BLaER1 (cell line): ENCODE data around the gene ROR1.
"Not testable (repeated sequence)": the region's sequence is repeated elsewhere in the genome, so short reads cannot be mapped to it uniquely, and the experiment has no call there.

Source experiments
- H3K27ac ChIP-seq: shearing (Covaris generic); formaldehyde crosslinking; 2 replicates; pipeline ENCODE4 v1.8.1; 2022
- H3K27me3 ChIP-seq: shearing (Covaris generic); formaldehyde crosslinking; 2 replicates; pipeline ENCODE4 v1.8.1; 2022
- H3K36me3 ChIP-seq: shearing (Covaris generic); formaldehyde crosslinking; 2 replicates; pipeline ENCODE4 v1.8.1; 2022
- H3K4me1 ChIP-seq: shearing (Covaris generic); formaldehyde crosslinking; 2 replicates; pipeline ENCODE4 v1.8.1; 2022
- H3K4me2 ChIP-seq: shearing (Covaris generic); formaldehyde crosslinking; 2 replicates; pipeline ENCODE4 v1.8.1; 2022
- H3K4me3 ChIP-seq: shearing (Covaris generic); formaldehyde crosslinking; 2 replicates; pipeline ENCODE4 v1.8.1; 2022
- H3K9ac ChIP-seq: shearing (Covaris generic); formaldehyde crosslinking; 2 replicates; pipeline ENCODE4 v1.8.1; 2022
- H3K9me3 ChIP-seq: shearing (Covaris generic); formaldehyde crosslinking; 2 replicates; pipeline ENCODE4 v1.8.1; 2022
- H4K20me1 ChIP-seq: shearing (Covaris generic); formaldehyde crosslinking; 2 replicates; pipeline ENCODE4 v1.8.1; 2022
- Cebpa-rat ChIP-seq: shearing (Covaris generic); IDR thresholded peaks from 2 replicates; pipeline ENCODE4 v1.8.1; 2022

Gene ROR1

DNA sequence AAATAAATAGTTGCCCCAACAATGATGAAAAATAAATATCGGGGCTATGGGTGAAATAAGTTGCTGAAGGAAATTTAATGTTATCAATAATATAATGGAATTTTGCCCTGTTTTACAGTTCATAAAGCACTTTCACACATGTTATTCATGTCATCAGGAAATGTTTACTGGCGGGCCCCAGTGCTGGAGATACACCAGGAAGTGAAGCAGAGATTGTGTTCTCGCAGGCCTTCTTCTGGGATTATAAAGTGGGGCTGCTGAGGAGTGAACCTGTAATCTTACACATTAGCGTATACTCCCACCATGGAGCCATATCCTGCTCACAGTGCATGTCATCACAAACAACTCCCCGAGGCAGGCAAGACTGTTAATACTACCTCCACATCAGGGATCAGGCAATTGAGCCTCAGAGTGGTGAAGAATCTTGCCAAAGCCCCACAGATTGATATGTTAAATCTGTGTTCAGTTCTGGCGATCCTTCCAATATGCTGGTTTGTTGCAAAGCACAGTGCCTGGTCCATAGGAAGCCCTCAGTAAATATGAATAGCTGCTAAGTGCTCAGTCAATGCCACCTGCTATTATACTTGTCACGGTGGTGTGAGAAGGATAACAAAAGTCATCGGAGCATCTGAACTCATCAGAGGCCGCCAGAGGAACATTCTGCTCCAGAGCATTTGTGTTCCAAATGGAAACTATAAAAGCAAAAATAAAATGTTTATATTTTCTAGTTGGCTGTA lies 325.2 kb downstream of the ROR1 start:
- Histone ChIP-seq H4K20me1 (peaks cover 6% of the 10 kb centered on the region; the same call in 1 of the 2 replicates), H3K27ac (no peak overlapping the region), H3K4me3 (no peak overlapping the region), H3K27me3 (no peaks in the 10 kb centered on the region), H3K4me1 (peaks cover 5% of the 10 kb centered on the region; the same call in 1 of the 2 replicates), H3K4me2 (no peak overlapping the region), H3K9me3 (no peaks in the 10 kb centered on the region), H3K9ac (no peak overlapping the region), H3K36me3 (no peaks in the 10 kb centered on the region)
- no peak for TF ChIP-seq Cebpa-rat

DNA sequence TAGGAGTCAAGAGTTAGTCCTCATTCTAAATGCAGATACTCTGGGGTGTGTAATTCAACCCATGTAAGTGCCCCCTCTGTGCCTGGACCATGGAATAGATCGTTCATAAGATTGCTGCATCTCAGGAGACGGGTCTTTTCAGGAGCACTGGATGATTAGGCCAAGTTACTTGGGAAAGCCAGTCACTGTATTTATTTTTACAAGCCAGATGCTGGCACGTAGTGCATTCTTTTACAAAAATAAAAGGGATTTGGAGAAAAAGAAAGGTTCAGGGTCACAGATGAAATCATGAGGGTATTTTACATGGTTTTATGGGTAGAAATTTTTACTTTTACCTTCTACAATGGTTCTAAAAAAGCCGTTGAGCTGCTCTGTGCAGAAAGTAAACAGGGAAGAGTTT lies 327.0 kb downstream of the ROR1 start:
- H3K27ac ChIP-seq: no peak overlapping the region
- TF ChIP-seq Cebpa-rat: no peak

GRCh38 chr1:64104585-64104984 lies 330.8 kb downstream of the ROR1 start:
- H3K4me1 ChIP-seq, H3K4me3 ChIP-seq, H3K27me3 ChIP-seq, H4K20me1 ChIP-seq, H3K27ac ChIP-seq, H3K4me2 ChIP-seq, H3K9me3 ChIP-seq, H3K36me3 ChIP-seq, H3K9ac ChIP-seq: not testable (repeated sequence)

More for the DNA sequence above, 327.0 kb downstream of the ROR1 start:
- no peaks in the 10 kb centered on the region for H3K27me3 ChIP-seq
- H3K4me3 ChIP-seq: no peak overlapping the region
- no peaks in the 10 kb centered on the region for H3K36me3 ChIP-seq
- H3K9me3 ChIP-seq: no peaks in the 10 kb centered on the region
- H3K9ac ChIP-seq: no peak overlapping the region
- no peak overlapping the region for H3K4me2 ChIP-seq
- peaks cover 5% of the 10 kb centered on the region; the same call in 1 of the 2 replicates for H3K4me1 ChIP-seq
- H4K20me1 ChIP-seq: peaks cover 6% of the 10 kb centered on the region; the same call in 1 of the 2 replicates

DNA sequence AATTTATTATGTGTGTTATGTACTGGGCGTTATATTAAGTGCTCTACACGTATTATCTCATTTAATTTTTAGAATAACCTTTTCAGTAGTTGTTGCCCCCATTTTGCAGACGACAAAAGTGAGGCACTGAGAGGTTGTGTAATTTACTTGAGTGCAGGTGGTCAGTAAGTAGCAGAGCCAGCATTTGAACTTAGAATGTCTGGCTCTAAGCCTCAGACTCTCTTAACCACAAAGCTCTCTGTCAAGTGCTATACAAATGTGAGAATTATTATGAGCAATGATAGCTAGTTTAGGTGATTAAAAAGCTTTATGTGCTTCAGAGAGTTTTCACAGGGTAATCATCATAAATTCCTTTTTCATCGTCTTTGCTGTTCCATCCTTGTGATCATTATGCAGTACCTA lies 333.3 kb downstream of the ROR1 start:
- TF ChIP-seq Cebpa-rat: no peak

GRCh38 chr1:64107632-64108031 lies 333.8 kb downstream of the ROR1 start:
- no peak overlapping the region for H3K9ac ChIP-seq
- peaks cover 4% of the 10 kb centered on the region; the same call in 1 of the 2 replicates for H3K4me1 ChIP-seq
- no peaks in the 10 kb centered on the region for H3K27me3 ChIP-seq
- H3K9me3 ChIP-seq: no peaks in the 10 kb centered on the region
- H3K4me2 ChIP-seq: no peak overlapping the region
- no peak overlapping the region for H3K27ac ChIP-seq
- H4K20me1 ChIP-seq: peaks cover 1% of the 10 kb centered on the region; the same call in 1 of the 2 replicates
- no peak overlapping the region for H3K4me3 ChIP-seq
- no peaks in the 10 kb centered on the region for H3K36me3 ChIP-seq
- no peak for TF ChIP-seq Cebpa-rat

More for the DNA sequence above, 333.3 kb downstream of the ROR1 start:
- no peak overlapping the region for H3K27ac ChIP-seq
- H4K20me1 ChIP-seq: peaks cover 6% of the 10 kb centered on the region; the same call in 1 of the 2 replicates
- H3K36me3 ChIP-seq: no peaks in the 10 kb centered on the region
- H3K4me2 ChIP-seq: no peak overlapping the region
- peaks cover 5% of the 10 kb centered on the region; the same call in 1 of the 2 replicates for H3K4me1 ChIP-seq
- H3K9me3 ChIP-seq: no peaks in the 10 kb centered on the region
- H3K4me3 ChIP-seq: no peak overlapping the region
- no peak overlapping the region for H3K9ac ChIP-seq
- no peaks in the 10 kb centered on the region for H3K27me3 ChIP-seq

- no peak for TF ChIP-seq Cebpa-rat
- no peak overlapping the region for H3K4me3 ChIP-seq
- no peaks in the 10 kb centered on the region for H3K27me3 ChIP-seq
- no peak overlapping the region for H3K27ac ChIP-seq
- no peaks in the 10 kb centered on the region for H3K36me3 ChIP-seq
- H3K9me3 ChIP-seq: no peaks in the 10 kb centered on the region
- no peak overlapping the region for H3K4me2 ChIP-seq
- H4K20me1 ChIP-seq: no peaks in the 10 kb centered on the region
- no peaks in the 10 kb centered on the region for H3K4me1 ChIP-seq
- H3K9ac ChIP-seq: no peak overlapping the region
Measured at GRCh38 chr1:64110924-64111777, 337.3 kb downstream of the ROR1 start.

DNA sequence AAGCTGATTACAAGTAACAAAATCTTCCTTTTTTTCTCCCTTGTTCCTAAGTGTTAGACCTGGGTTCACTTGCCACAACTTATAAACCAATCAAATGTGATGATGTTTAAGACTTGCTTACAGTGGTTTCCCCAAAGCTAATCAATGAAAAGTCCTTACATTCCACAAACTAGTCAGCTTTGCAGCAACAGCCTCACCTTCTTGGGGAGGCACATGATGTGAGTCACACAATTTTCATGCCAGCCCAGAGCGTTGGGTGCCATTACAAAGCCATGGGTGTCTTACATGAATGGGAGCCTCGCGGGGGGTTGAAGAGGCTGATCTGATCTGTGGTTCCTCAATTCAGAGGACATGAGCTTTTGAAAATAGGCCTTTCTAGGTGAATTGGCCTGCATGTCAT lies 338.0 kb downstream of the ROR1 start:
- Histone ChIP-seq H3K9me3 (no peaks in the 10 kb centered on the region), H3K9ac (no peak overlapping the region), H3K27me3 (no peaks in the 10 kb centered on the region), H3K27ac (no peak overlapping the region), H3K36me3 (no peaks in the 10 kb centered on the region), H3K4me1 (no peaks in the 10 kb centered on the region), H4K20me1 (no peaks in the 10 kb centered on the region), H3K4me2 (no peak overlapping the region), H3K4me3 (no peak overlapping the region)
- no peak for TF ChIP-seq Cebpa-rat

- Histone ChIP-seq H3K36me3 (no peaks in the 10 kb centered on the region), H3K27ac (no peak overlapping the region), H3K9ac (no peak overlapping the region), H3K27me3 (no peaks in the 10 kb centered on the region), H3K4me2 (no peak overlapping the region), H3K9me3 (no peaks in the 10 kb centered on the region), H3K4me1 (no peaks in the 10 kb centered on the region), H4K20me1 (no peaks in the 10 kb centered on the region), H3K4me3 (no peak overlapping the region)
- no peak for TF ChIP-seq Cebpa-rat
Measured at GRCh38 chr1:64112281-64112680, 338.5 kb downstream of the ROR1 start.

GRCh38 chr1:64114012-64114525 lies 340.3 kb downstream of the ROR1 start:
- Histone ChIP-seq H3K4me2 (no peak overlapping the region), H3K27ac (no peak overlapping the region), H3K4me1 (no peaks in the 10 kb centered on the region), H3K4me3 (no peak overlapping the region), H3K27me3 (no peaks in the 10 kb centered on the region), H3K9ac (no peak overlapping the region), H3K36me3 (no peaks in the 10 kb centered on the region), H4K20me1 (no peaks in the 10 kb centered on the region), H3K9me3 (no peaks in the 10 kb centered on the region)
- TF ChIP-seq Cebpa-rat: no peak

- no peaks in the 10 kb centered on the region for H3K36me3 ChIP-seq
- H3K9ac ChIP-seq: no peak overlapping the region
- no peak overlapping the region for H3K27ac ChIP-seq
- H4K20me1 ChIP-seq: no peaks in the 10 kb centered on the region
- TF ChIP-seq Cebpa-rat: no peak
- no peaks in the 10 kb centered on the region for H3K27me3 ChIP-seq
- no peaks in the 10 kb centered on the region for H3K9me3 ChIP-seq
- H3K4me2 ChIP-seq: no peak overlapping the region
- H3K4me3 ChIP-seq: no peak overlapping the region
- H3K4me1 ChIP-seq: no peaks in the 10 kb centered on the region
Measured at GRCh38 chr1:64116537-64116936, 342.7 kb downstream of the ROR1 start.
